AG10803 (cell line): ENCODE results near the gene SLC40A1.
"Not testable (repeated sequence)": the region's sequence is repeated elsewhere in the genome, so short reads cannot be mapped to it uniquely, and the experiment has no call there.

Experiments used
- DNase-seq: peaks from one replicate; pipeline ENCODE4 v3.0.0; 2010; ENCODE audit warnings: low read depth
- H3K4me3 ChIP-seq: 2 replicates; pipeline ENCODE4 v1.5.1; 2011; ENCODE audit warnings: mild to moderate bottlenecking, low read length, control low read depth
- CTCF ChIP-seq: conservative IDR thresholded peaks from 2 replicates; pipeline ENCODE4 v1.5.1; 2011; ENCODE audit warnings: mild to moderate bottlenecking, low read length, control low read depth, inconsistent platforms

SLC40A1 gene

GRCh38 chr2:189609853-189610252, 29.3 kb upstream of the SLC40A1 start:
- no peak overlapping the region for H3K4me3 ChIP-seq
- DNase-seq, result peak; percentile 32
- no peak for TF ChIP-seq CTCF

GRCh38 chr2:189609423-189609816, 28.8 kb upstream of the SLC40A1 start:
- no peak overlapping the region for H3K4me3 ChIP-seq
- DNase-seq, result peak; percentile 52
- no peak for TF ChIP-seq CTCF

- no peak for TF ChIP-seq CTCF
- no peak overlapping the region for H3K4me3 ChIP-seq
- peak; percentile 51 for DNase-seq
Measured at GRCh38 chr2:189608795-189609422, 28.3 kb upstream of the SLC40A1 start.

GRCh38 chr2:189608170-189608569, 27.6 kb upstream of the SLC40A1 start:
- H3K4me3 ChIP-seq, result no peak overlapping the region
- DNase-seq, result no peak
- TF ChIP-seq CTCF, result no peak

GRCh38 chr2:189602233-189602632, 21.6 kb upstream of the SLC40A1 start:
- no peak overlapping the region for H3K4me3 ChIP-seq
- DNase-seq, result no peak
- TF ChIP-seq CTCF, result no peak

GRCh38 chr2:189601652-189602051, 21.1 kb upstream of the SLC40A1 start:
- H3K4me3 ChIP-seq, DNase-seq: not testable (repeated sequence)

- no peak for TF ChIP-seq CTCF
- no peak overlapping the region for H3K4me3 ChIP-seq
- DNase-seq, result no peak
Measured at GRCh38 chr2:189601043-189601442, 20.5 kb upstream of the SLC40A1 start.

- no peak for TF ChIP-seq CTCF
- no peak overlapping the region for H3K4me3 ChIP-seq
- peak; percentile 56 for DNase-seq
Measured at GRCh38 chr2:189599245-189599644, 18.7 kb upstream of the SLC40A1 start.
